ENCODE results near the gene PP2D1.
"Not testable (repeated sequence)": the region's sequence is repeated elsewhere in the genome, so short reads cannot be mapped to it uniquely, and the experiment has no call there.

The PP2D1 gene

GRCh38 chr3:20040548-20041196 lies 28.6 kb upstream of the PP2D1 start:
- DNase-seq (ENCODE audit: low read depth), result peak; percentile 59

DNA sequence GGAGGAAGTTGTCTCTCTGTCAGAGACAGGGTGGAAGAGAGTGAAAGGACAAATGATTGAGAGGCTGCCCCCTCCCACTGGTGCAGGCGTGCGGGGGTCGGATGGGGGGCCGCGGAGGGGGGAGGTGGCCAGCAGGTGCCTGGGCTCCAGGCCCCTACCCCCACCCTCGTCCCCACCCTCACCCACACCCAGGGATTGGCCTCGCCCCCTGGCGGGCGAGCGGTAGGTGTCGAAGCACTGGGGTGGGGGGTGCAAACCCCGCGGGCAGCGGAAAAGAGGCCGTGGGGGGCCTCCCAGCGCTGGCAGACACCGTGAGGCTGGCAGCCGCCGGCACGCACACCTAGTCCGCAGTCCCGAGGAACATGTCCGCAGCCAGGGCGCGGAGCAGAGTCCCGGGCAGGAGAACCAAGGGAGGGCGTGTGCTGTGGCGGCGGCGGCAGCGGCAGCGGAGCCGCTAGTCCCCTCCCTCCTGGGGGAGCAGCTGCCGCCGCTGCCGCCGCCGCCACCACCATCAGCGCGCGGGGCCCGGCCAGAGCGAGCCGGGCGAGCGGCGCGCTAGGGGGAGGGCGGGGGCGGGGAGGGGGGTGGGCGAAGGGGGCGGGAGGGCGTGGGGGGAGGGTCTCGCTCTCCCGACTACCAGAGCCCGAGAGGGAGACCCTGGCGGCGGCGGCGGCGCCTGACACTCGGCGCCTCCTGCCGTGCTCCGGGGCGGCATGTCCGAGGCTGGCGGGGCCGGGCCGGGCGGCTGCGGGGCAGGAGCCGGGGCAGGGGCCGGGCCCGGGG lies 27.9 kb upstream of the PP2D1 start, which contains the start of gene KAT2B:
Gene KAT2B (plus strand): TSS at position 682 of the 783 bp plus-strand sequence. CDS start 32 bp downstream, at position 714.
- DNase-seq (ENCODE audit: low read depth), result peak; percentile 81

- no peak for DNase-seq (ENCODE audit: low read depth)
Measured at GRCh38 chr3:20039466-20039764, 27.4 kb upstream of the PP2D1 start.

DNA sequence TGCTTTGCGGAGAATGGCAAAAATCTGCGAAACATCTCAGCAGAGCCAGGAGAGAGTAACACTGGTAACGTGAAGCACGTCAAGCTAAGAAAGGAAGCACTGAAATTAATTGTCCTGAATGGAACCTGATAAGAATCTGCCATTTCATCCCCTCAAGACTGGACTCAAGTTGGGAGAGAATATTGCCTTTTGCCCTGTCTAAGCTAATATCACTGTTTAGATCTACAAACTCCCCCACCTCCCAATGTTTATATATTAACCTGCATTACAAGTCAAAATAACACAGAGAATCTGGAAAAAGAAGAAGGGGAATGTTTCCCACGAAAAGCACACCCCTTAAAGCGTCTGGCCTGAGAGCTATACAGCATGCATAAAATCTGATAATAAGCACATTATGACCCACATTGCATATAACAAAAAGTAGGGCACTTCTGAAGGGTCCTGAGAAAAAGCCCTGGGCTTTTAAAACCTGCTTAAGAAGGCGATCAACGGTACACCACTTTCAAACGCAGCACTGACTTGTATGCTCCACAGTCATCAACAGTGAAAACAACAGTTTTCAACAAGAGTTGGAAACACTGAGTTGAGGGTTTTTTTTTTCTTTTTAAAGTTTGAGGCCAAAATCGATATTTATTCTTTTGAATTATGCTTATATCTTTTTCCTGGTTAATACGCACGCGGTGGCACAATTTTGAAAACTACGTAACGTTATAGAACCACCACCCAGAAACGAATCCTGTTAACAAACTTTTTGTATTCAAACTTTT lies 26.8 kb upstream of the PP2D1 start:
- no peak for DNase-seq (ENCODE audit: low read depth)

DNA sequence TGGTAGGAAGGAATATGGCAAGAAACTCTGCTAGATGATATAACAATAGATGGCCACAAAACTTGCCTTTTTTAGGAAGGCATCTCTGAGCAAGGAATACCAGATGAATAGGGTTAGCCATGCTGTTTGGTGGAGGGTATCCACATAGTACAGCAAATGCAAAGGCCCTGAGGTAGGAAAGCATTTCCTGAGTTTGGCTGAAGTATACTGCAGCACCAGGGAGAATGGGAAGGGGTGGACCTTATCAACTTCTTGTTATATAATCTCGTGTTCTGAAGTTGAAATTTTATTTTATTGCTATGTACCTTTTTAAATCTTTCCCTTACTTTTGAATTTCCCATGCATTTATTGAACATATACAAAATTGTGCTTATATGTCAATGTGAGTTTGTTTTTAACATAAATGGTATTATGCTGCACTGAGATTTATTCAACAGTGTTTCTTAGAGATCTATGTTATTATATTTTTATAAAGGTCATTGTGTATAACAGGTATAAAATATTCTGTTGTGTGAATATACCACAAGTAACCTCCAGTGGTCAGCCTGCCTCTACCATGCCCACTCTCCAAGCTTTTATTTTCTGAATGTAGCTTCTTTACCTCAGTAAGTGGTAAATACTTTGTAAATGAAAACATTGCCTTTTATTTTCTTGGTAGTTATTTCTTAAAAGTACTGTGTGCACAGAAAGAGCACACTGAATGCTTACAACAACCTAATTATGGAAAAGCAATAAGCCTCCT lies 25.4 kb upstream of the PP2D1 start:
- no peak for DNase-seq (ENCODE audit: low read depth)

GRCh38 chr3:20035019-20035418 lies 23.0 kb upstream of the PP2D1 start:
- DNase-seq (ENCODE audit: low read depth), result no peak

- DNase-seq (ENCODE audit: low read depth), result not testable (repeated sequence)
Measured at GRCh38 chr3:20031939-20032338, 19.9 kb upstream of the PP2D1 start.

DNA sequence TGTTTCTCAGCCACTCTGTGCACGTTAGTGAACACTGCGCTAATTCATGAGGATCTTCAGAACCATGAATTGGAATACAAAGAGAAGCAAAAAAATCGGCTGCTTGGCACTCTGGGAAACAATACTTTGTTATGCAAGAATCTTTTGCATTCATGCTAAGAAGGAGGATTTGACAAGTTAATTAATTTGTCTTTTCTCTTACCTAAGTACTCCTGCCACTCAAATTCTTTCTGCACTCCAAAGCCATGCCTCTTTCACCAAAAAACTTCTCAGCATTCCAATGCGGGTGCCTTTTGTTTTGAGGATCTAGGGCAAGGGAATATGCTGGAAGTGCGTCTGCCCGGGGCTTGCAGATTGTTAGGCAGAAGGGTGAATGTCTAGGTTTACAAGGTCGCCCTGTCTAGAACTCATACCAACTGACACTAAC lies 16.9 kb upstream of the PP2D1 start:
- no peak for DNase-seq (ENCODE audit: low read depth)

- no peak for DNase-seq (ENCODE audit: low read depth)
Measured at GRCh38 chr3:20027136-20027535, 15.1 kb upstream of the PP2D1 start.

DNA sequence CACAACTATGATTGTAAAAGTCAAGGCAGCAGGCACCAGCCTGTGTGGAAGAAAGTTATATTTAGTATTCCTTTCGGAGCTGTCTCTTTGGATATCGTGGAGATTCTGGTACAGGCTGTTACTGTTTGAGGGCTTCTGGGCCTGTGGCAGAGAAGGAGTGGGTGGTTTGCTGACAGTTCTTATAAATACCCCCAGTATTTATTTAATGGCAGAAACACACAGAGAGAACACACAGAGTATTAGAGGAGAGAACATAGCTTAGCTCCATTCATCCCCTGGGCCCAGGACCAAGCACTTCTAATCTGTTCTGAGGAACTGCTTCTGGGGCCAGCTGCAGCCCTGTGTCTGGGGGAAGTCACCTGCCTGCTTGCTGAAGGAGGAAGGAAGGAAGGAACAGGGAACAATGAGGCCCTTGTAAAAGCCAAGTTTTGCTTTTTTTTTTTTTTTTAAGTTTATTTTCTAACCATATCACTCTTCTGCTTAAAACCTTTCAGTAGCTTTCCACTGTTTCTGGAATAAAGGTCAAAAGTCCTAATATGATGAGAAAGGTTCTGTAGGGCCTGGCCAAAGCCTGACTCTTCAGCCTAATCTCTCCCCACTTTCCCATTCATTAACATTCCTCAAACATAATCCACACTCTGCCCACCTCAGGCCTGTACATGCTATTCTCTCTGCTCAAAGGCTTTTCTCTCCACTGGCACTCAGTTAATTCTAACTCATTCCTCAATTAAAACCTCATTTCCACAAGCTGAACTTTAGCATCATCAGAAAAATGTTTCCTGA lies 11.8 kb upstream of the PP2D1 start:
- no peak for DNase-seq (ENCODE audit: low read depth)

GRCh38 chr3:20022954-20023622 lies 11.0 kb upstream of the PP2D1 start:
- DNase-seq (ENCODE audit: low read depth), result no peak

- not testable (repeated sequence) for DNase-seq (ENCODE audit: low read depth)
Measured at GRCh38 chr3:20016076-20016475, 4.0 kb upstream of the PP2D1 start.

DNA sequence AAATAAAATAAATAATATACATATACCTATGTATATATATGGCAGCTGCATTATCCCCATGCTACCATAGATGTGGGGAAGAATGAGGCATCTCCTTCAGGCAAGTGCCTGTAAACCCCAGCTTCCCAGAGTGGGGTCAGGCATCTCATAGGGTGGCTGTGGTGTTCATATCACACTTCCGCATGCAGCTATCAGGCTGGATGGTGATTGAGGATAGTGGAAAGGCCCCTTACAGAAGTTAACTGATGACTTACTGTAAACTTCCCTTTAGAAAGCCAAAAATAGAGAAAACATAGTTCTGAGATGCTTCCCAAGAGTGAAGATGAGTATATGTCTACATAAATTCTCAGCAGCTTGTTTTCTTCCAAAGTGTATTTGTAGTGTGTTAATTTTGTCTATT lies 3.5 kb upstream of the PP2D1 start:
- no peak for DNase-seq (ENCODE audit: low read depth)

DNA sequence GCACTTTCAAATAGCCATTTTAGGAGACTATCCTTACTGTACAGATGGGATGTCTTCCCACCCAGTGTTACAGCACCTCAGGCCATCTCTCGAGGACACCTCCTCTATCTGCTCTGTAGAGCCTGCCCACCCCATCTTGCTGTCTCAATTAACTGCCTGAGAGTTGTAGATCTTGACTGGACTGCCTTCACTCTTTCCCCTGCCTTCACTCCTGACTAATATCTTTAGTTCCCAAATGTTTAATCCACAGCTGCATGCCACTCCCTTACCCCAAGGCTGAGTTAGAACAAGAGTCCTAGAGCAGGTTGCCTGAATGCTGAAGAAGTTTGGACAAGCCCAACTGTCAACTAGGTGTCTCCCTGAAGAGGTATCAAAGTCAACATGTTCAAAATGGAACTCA lies 1.3 kb upstream of the PP2D1 start:
- no peak for DNase-seq (ENCODE audit: low read depth)

DNA sequence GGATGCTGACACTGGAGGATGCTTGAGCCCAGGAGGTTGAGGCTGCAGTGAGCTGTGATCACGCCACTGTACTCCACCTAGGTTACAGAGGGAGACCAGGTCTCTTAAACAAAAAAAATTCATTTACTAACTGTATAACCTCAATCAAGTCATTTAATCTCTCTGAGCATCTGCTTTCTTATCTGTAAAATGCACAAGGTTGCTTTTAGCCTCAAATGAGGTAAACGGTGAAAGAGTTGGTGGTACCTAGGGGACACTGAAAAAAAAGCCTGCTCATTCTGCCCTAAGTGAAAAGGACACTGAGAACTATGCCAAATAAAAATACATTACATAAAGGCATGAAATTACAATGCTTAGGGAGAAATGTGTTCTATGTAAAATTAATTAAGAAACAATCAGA lies 3.4 kb downstream of the PP2D1 start:
- DNase-seq (ENCODE audit: low read depth), result no peak

DNA sequence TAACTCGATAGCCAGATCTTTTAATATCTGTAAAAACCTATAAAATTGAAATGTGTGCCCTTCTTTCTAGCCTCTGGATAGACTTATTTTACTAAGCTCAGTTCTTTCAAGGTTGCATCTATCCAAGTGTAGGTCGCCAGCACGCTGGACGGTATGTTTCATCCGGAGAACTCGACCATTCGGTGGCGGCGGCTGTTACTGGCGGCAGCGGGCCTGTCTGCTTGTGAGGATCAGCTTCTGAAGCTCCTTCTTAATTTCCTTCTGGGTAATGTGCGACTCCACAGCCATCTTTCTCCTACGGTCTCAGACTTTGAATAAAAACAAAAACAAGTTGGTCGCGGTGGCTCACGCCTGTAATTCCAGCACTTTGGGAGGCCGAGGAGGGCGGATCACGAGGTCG lies 4.1 kb downstream of the PP2D1 start:
- DNase-seq (ENCODE audit: low read depth), result no peak

GRCh38 chr3:20001932-20002331 lies 10.1 kb downstream of the PP2D1 start:
- DNase-seq (ENCODE audit: low read depth), result no peak

DNA sequence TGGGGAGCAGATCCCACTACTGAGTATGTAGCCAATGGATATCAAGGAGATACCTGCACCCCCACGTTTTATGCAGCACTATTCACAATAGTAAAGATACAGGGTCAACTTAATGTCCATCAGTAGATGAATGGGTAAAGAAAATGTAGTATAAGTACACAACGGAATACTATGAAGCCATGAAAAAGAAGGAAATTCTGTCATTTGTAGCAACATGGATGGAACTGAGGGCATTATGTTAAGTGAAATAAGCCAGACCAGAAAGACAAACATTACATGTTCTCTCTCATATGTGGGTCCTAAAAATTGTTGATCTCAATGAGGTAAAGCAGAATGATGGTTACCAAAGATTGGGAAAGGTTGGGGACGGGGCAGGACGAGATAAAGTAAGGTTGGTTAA lies 14.6 kb downstream of the PP2D1 start:
- DNase-seq (ENCODE audit: low read depth), result no peak

GRCh38 chr3:19994796-19995195 lies 17.3 kb downstream of the PP2D1 start:
- DNase-seq (ENCODE audit: low read depth), result no peak

DNA sequence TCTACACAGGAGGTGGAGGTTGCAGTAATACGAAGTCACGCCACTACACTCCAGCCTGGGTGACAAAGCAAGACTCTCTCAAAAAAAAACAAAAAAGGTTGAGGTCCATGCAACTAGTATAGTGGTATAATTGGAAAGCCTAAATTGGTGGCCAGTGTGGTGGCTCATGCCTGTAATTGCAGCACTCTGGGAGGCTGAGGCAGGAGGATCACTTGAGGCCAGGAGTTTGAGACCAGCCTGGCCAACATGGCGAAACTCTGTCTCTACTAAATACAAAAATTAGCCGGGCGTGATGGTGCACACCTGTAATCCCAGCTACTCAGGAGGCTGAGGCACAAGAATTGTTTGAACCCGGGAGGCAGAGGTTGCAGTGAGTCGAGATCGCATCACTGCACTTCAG lies 23.2 kb downstream of the PP2D1 start:
- not testable (repeated sequence) for DNase-seq (ENCODE audit: low read depth)

- no peak for DNase-seq (ENCODE audit: low read depth)
Measured at GRCh38 chr3:19972054-19972453, 40.0 kb downstream of the PP2D1 start.
